GM19463 (cell line): ENCODE measurements around the gene BOD1L1.

Experiments used
- ATAC-seq: cut with Tn5 transposase; IDR thresholded peaks from one replicate; pipeline ENCODE4 v1.9.1; 2021; ENCODE audit warnings: mild to moderate bottlenecking, moderate library complexity; ENCODE audit not compliant: unreplicated experiment

Gene BOD1L1

GRCh38 chr4:13627606-13628311 is at the start of gene BOD1L1:
Gene BOD1L1 (minus strand): TSS chr4:13627725. CDS start chr4:13627587, 138 bp downstream.
- ATAC-seq: peak; percentile 89

- ATAC-seq: no peak
Measured at GRCh38 chr4:13674971-13675370, 47.4 kb upstream of the BOD1L1 start.

- no peak for ATAC-seq
Measured at GRCh38 chr4:13673167-13673566, 45.6 kb upstream of the BOD1L1 start.

- ATAC-seq: no peak
Measured at GRCh38 chr4:13670456-13671160, 43.1 kb upstream of the BOD1L1 start.

GRCh38 chr4:13665701-13666660 is 38.5 kb upstream of the BOD1L1 start:
- ATAC-seq: no peak

- ATAC-seq: no peak
Measured at GRCh38 chr4:13659341-13660070, 32.0 kb upstream of the BOD1L1 start.

GRCh38 chr4:13656569-13657405 is 29.3 kb upstream of the BOD1L1 start:
- peak; percentile 30 for ATAC-seq

- ATAC-seq: peak; percentile 94
Measured at GRCh38 chr4:13654162-13654797, 26.8 kb upstream of the BOD1L1 start.

- no peak for ATAC-seq
Measured at GRCh38 chr4:13653766-13654161, 26.2 kb upstream of the BOD1L1 start.

GRCh38 chr4:13647031-13647430 is 19.5 kb upstream of the BOD1L1 start:
- no peak for ATAC-seq

- ATAC-seq: no peak
Measured at GRCh38 chr4:13645075-13645474, 17.6 kb upstream of the BOD1L1 start.

- no peak for ATAC-seq
Measured at GRCh38 chr4:13642170-13642950, 14.8 kb upstream of the BOD1L1 start.

GRCh38 chr4:13641084-13641483 is 13.6 kb upstream of the BOD1L1 start:
- ATAC-seq: no peak

GRCh38 chr4:13640149-13640940 is 12.8 kb upstream of the BOD1L1 start:
- ATAC-seq: no peak

GRCh38 chr4:13635286-13635799 is 7.8 kb upstream of the BOD1L1 start:
- ATAC-seq: no peak

GRCh38 chr4:13633671-13634070 is 6.1 kb upstream of the BOD1L1 start:
- no peak for ATAC-seq

- peak; percentile 25 for ATAC-seq
Measured at GRCh38 chr4:13627178-13627605, 333 bp downstream of the BOD1L1 start.
